HepG2 (cell line): ENCODE measurements around the gene MYO1G. TPM values are rescaled to one million over a fixed set of nuclear protein-coding genes. Genes with fewer than 3 reads are reported as not detected.

Source experiments
- ATAC-seq: fragments of 200-7000 bp; cut with Tn5 transposase; 3 replicates; pipeline ENCODE4 v1.9.1; 2020; ENCODE audit warnings: mild to moderate bottlenecking, moderate library complexity
- BruUV-seq: library from RNA; stranded (reverse); fragments of 400-500 nt; replicated peaks from 2 replicates; lab custom pipeline; 2021; lab: Mats Ljungman, UMichigan
- CTCF ChIA-PET: fragments of 300-600 bp; formaldehyde crosslinking; extraction: SDS; loops from one replicate; lab custom pipeline; 2021; ENCODE audit warnings: low total read pairs, inconsistent platforms, low intra/inter-chr PET ratio; lab: Yijun Ruan, JAX
- POLR2A ChIA-PET: fragments of 350-600 bp; sonication (Branson Sonifier 250); formaldehyde crosslinking; loops from one replicate; lab custom pipeline; 2020; ENCODE audit warnings: antibody characterized with exemption, inconsistent platforms; lab: Yijun Ruan, JAX
- DNase-seq: peaks from one replicate; pipeline ENCODE4 v3.0.0-alpha.2; 2015; ENCODE audit warnings: low spot score
- FAIRE-seq: peaks from 3 replicates; lab custom pipeline; 2011; peaks lifted over from hg19 to GRCh38; lab: Jason Lieb, UNC
- H2AFZ ChIP-seq: one replicate; pipeline ENCODE4 v1.6.1; 2011; ENCODE audit warnings: low read length, inconsistent platforms
- H3K27ac ChIP-seq: fragments of 300-600 bp; 3 replicates; pipeline ENCODE4 v1.8.0; 2011; ENCODE audit warnings: mixed run types, mild to moderate bottlenecking, mixed read lengths, low read length, inconsistent platforms; ENCODE audit not compliant: insufficient read depth; ENCODE audit errors: extremely low read length
- H3K27me3 ChIP-seq, 2 experiments: fragments of 200-600 bp in 1 of 2; 2 replicates in 1 of 2; 3 replicates in 1 of 2; pipeline versions ENCODE4 v1.6.0 to v1.8.0; 2011; ENCODE audit warnings: low read length in 2 of 2, mild to moderate bottlenecking in 2 of 2, moderate library complexity in 2 of 2, inconsistent platforms in 1 of 2; ENCODE audit not compliant: insufficient read depth in 2 of 2, control insufficient read depth in 1 of 2
- H3K36me3 ChIP-seq, 2 experiments: fragments of 200-600 bp in 1 of 2; replicated peaks in 1 of 2; 2 replicates in 1 of 2; 3 replicates in 1 of 2; pipeline versions ENCODE4 v1.5.1 to v1.8.0; 2011; ENCODE audit warnings: low read length in 2 of 2, inconsistent platforms in 1 of 2; ENCODE audit not compliant: insufficient read depth in 2 of 2, control insufficient read depth in 1 of 2
- H3K4me1 ChIP-seq: 2 replicates; pipeline ENCODE4 v1.5.1; 2012; ENCODE audit warnings: low read length, inconsistent platforms; ENCODE audit not compliant: insufficient read depth
- H3K4me2 ChIP-seq: 2 replicates; pipeline ENCODE4 v1.6.0; 2011; ENCODE audit warnings: low read depth, low read length, inconsistent platforms
- H3K4me3 ChIP-seq, 3 experiments: fragments of 200-600 bp in 1 of 3; sonication (generic), shearing (Covaris generic) in 1 of 3; replicated peaks in 1 of 3; 2 replicates each; pipeline ENCODE4 v1.5.1; 2011 to 2016; ENCODE audit warnings: low read length in 3 of 3, inconsistent platforms in 2 of 3, low read depth in 2 of 3, mild to moderate bottlenecking in 2 of 3, control low read depth in 1 of 3, mixed read lengths in 1 of 3; ENCODE audit not compliant: insufficient read depth in 1 of 3
- H3K79me2 ChIP-seq: one replicate; pipeline ENCODE4 v1.6.1; 2011; ENCODE audit warnings: low read length, inconsistent platforms; ENCODE audit not compliant: insufficient read depth
- H3K9ac ChIP-seq: 2 replicates; pipeline ENCODE4 v1.6.0; 2011; ENCODE audit warnings: mild to moderate bottlenecking, low read depth, low read length, inconsistent platforms; ENCODE audit not compliant: insufficient read depth
- H3K9me3 ChIP-seq: 2 replicates; pipeline ENCODE4 v1.5.1; 2012; ENCODE audit warnings: mild to moderate bottlenecking, low read length
- H4K20me1 ChIP-seq: 2 replicates; pipeline ENCODE4 v1.6.0; 2011; ENCODE audit warnings: inconsistent platforms, mild to moderate bottlenecking, low read length, moderate library complexity; ENCODE audit not compliant: insufficient read depth
- EED ChIP-seq: sonication (generic); formaldehyde crosslinking; IDR thresholded peaks from 2 replicates; pipeline ENCODE4 v1.5.0; 2020; ENCODE audit warnings: mild to moderate bottlenecking, missing genetic modification reagents
- FOSL2 ChIP-seq: sonication (generic); formaldehyde crosslinking; IDR thresholded peaks from 2 replicates; pipeline ENCODE4 v1.4.0; 2020; ENCODE audit warnings: missing genetic modification reagents
- HES4 ChIP-seq: sonication (generic); formaldehyde crosslinking; IDR thresholded peaks from 2 replicates; pipeline ENCODE4 v1.9.0; 2021; ENCODE audit warnings: mild to moderate bottlenecking, missing genetic modification reagents, borderline replicate concordance
- JUND ChIP-seq: sonication (generic); formaldehyde crosslinking; IDR thresholded peaks from 2 replicates; pipeline ENCODE4 v1.8.0; 2022; ENCODE audit warnings: mild to moderate bottlenecking, missing genetic modification reagents
- MEIS1 ChIP-seq: sonication (generic); formaldehyde crosslinking; IDR thresholded peaks from 2 replicates; pipeline ENCODE4 v1.9.0; 2021; ENCODE audit warnings: mild to moderate bottlenecking, missing genetic modification reagents, moderate library complexity, borderline replicate concordance
- MTERF4 ChIP-seq: sonication (generic); formaldehyde crosslinking; IDR thresholded peaks from 2 replicates; pipeline ENCODE4 v1.8.0; 2023; ENCODE audit warnings: mild to moderate bottlenecking, missing genetic modification reagents
- NFYB ChIP-seq: sonication (generic); formaldehyde crosslinking; IDR thresholded peaks from 2 replicates; pipeline ENCODE4 v1.4.0; 2020; ENCODE audit warnings: missing genetic modification reagents
- SMARCE1 ChIP-seq: fragments of 450-650 bp; IDR thresholded peaks from 2 replicates; pipeline ENCODE4 v1.6.1; 2017; ENCODE audit warnings: borderline replicate concordance
- ZBTB10 ChIP-seq: sonication (generic); formaldehyde crosslinking; IDR thresholded peaks from 2 replicates; pipeline ENCODE4 v1.4.0; 2020; ENCODE audit warnings: missing genetic modification reagents, borderline replicate concordance
- ZBTB7A ChIP-seq: sonication (generic); formaldehyde crosslinking; IDR thresholded peaks from 2 replicates; pipeline ENCODE4 v1.8.0; 2022; ENCODE audit warnings: mild to moderate bottlenecking, missing genetic modification reagents
- ZNF503 ChIP-seq: sonication (generic); formaldehyde crosslinking; IDR thresholded peaks from 2 replicates; pipeline ENCODE4 v1.4.0; 2020; ENCODE audit warnings: missing genetic modification reagents
- ZNF547 ChIP-seq: sonication (generic); formaldehyde crosslinking; IDR thresholded peaks from 2 replicates; pipeline ENCODE4 v1.5.1; 2020; ENCODE audit warnings: mild to moderate bottlenecking, missing genetic modification reagents
- ZNF776 ChIP-seq: sonication (generic); formaldehyde crosslinking; IDR thresholded peaks from 2 replicates; pipeline ENCODE4 v1.4.0; 2020; ENCODE audit warnings: mild to moderate bottlenecking, missing genetic modification reagents
- WGBS: methylation state at CpG from one replicate; pipeline ENCODE4 v1.1.6; 2017; ENCODE audit warnings: low lambda C conversion rate; 5-methylcytosine and 5-hydroxymethylcytosine counted together
- in situ Hi-C: cut with HindIII; loops from 2 replicates; pipeline ENCODE4 v1.10.0; 2017; ENCODE audit warnings: low pct_unique_long_range_greater_than_20kb; ENCODE audit not compliant: extremely low pct_ligation_motif_present
- intact Hi-C: fragments of 100-400 bp; cut with micrococcal nuclease; formaldehyde crosslinking; loops from one replicate; pipeline ENCODE4 v1.10.0; 2022; ENCODE audit not compliant: unreplicated experiment
- polyA plus RNA-seq, 8 experiments: library from polyadenylated mRNA; depleted of rRNA in 3 of 8; stranded (reverse) in 7 of 8; unstranded in 1 of 8; fragments of >200 nt; fragmentation: Illumina TruSeq in 4 of 8; extraction: Trizol in 4 of 8; gene quantifications; 2 replicates each; pipeline versions ENCODE4 v1.2.1 to v1.2.3, GENCODE V29; 2011 to 2016; ENCODE audit warnings: low read depth in 4 of 8, missing spikeins in 1 of 8, mixed read lengths in 1 of 8; ENCODE audit not compliant: insufficient read depth in 1 of 8
- total RNA-seq, 5 experiments: library from RNA; depleted of rRNA; stranded (reverse); fragments of >200 nt; fragmentation: Illumina TruSeq; extraction: Trizol; gene quantifications; 2 replicates each; pipeline ENCODE4 v1.2.3, GENCODE V29; 2016; ENCODE audit warnings: low read depth in 1 of 5
- TF ChIP-seq, protein P1 (sequence below): sonication (generic); formaldehyde crosslinking; IDR thresholded peaks from 2 replicates; pipeline ENCODE4 v1.4.0; 2020; ENCODE audit warnings: missing genetic modification reagents

The MYO1G gene
- total and polyA plus RNA-seq, 2 of the 13 experiments (the other 11 are each of a cell fraction or from before 2014, with no cell fraction given) = 0.29 to 1.1 TPM

- TF ChIP-seq MEIS1 (CRISPR knock-in tag) = 0 out of 2 replicates have a peak, but pooled peaks have one; percentile 43
- TF ChIP-seq ZNF547 = no peak
These were observed 36.5 kb upstream of the MYO1G start (continued) for GRCh38 chr7:45015313-45015712.

DNA sequence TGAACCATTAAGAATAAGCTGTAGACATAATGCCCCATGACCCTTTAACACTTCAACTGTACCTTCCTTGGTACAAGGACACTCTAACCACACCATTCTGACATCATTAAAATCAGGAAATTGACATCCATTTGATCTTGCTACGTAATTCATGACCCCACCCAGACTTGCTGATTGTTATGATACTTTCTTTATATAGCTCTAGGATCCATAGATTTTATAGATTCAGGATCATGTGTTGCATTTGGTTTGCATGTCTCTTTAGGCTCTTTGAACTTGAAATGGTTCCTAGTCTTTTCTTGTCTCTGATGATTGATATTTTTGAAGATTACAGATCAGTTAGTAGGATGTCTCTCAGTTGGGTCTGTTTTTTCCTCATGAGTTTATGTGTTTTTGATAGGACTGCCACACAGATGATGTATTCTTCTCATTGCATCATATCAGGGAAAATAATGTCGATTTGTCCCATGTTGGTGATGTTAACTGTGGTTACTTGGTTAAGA lies 34.7 kb upstream of the MYO1G start:
- 97% methylated on average over 2 of the region's 2 CpGs for WGBS
- no peaks in the 10 kb centered on the region for H3K27me3 ChIP-seq
- H4K20me1 ChIP-seq = no peaks in the 10 kb centered on the region
- H3K36me3 ChIP-seq = 0 out of 5 replicates have a peak, but pooled peaks cover 0 to 1% of the 10 kb centered on the region in 2 experiments
- intact Hi-C loops (no loop called here), in situ Hi-C loops (no loop called here)
- no peak overlapping the region for H3K4me2 ChIP-seq
- TF ChIP-seq FOSL2 (CRISPR knock-in tag) (no peak), NFYB (CRISPR knock-in tag) (no peak), EED (CRISPR knock-in tag) (no peak), ZNF776 (CRISPR knock-in tag) (no peak), ZBTB7A (no peak), ZNF503 (CRISPR knock-in tag) (no peak), MTERF4 (no peak), SMARCE1 (no peak), ZBTB10 (CRISPR knock-in tag) (no peak), HES4 (CRISPR knock-in tag) (no peak), JUND (CRISPR knock-in tag) (no peak)
- TF ChIP-seq, protein P1, sequence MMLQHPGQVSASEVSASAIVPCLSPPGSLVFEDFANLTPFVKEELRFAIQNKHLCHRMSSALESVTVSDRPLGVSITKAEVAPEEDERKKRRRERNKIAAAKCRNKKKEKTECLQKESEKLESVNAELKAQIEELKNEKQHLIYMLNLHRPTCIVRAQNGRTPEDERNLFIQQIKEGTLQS (CRISPR knock-in tag) = no peak
- H3K4me3 ChIP-seq = no peak overlapping the region
- FAIRE-seq (no peak), ATAC-seq (no peak), DNase-seq (no peak)
- no peak overlapping the region for H3K27ac ChIP-seq
- peaks cover 18% of the 10 kb centered on the region for H3K4me1 ChIP-seq
- no peak overlapping the region for H3K9ac ChIP-seq
- H3K79me2 ChIP-seq = no peaks in the 10 kb centered on the region
- POLR2A ChIA-PET = no interaction called here
- H3K9me3 ChIP-seq = no peaks in the 10 kb centered on the region
- CTCF ChIA-PET = no interaction called here
- no TSS peak for BruUV-seq
- no peak overlapping the region for H2AFZ ChIP-seq
